Natural killer cell (primary cell): ENCODE data around the gene IER5L. TPM values are rescaled to one million over a fixed set of nuclear protein-coding genes. Genes with fewer than 3 reads are reported as not detected.

Source experiments
- ATAC-seq, 3 donors: fragments of 150-1000 bp in 2 of 3; fragments of 200-7000 bp in 1 of 3; cut with Tn5 transposase; 1 replicate in 1 of 3; 2 replicates in 2 of 3; pipeline ENCODE4 v1.10.0; 2021; ENCODE audit warnings: mild to moderate bottlenecking in 2 of 3, moderate library complexity in 2 of 3
- DNase-seq, 2 donors: peaks; one replicate each; pipeline versions ENCODE4 v3.0.0 to v3.0.0-alpha.2; 2013 to 2021; ENCODE audit warnings: mixed read lengths in 1 of 2
- H3K27ac ChIP-seq: one replicate; pipeline ENCODE4 v1.5.1; 2013; ENCODE audit warnings: mild to moderate bottlenecking, low read length
- H3K27me3 ChIP-seq: one replicate; pipeline ENCODE4 v1.6.1; 2013; ENCODE audit warnings: low read length; ENCODE audit not compliant: control insufficient read depth, insufficient read depth
- H3K36me3 ChIP-seq: one replicate; pipeline ENCODE4 v1.6.1; 2013; ENCODE audit warnings: low read length; ENCODE audit not compliant: control insufficient read depth, insufficient read depth
- H3K4me1 ChIP-seq: one replicate; pipeline ENCODE4 v1.6.1; 2013; ENCODE audit warnings: low read length; ENCODE audit not compliant: control insufficient read depth, insufficient read depth
- H3K4me3 ChIP-seq: one replicate; pipeline ENCODE4 v1.5.1; 2013; ENCODE audit warnings: low read length
- H3K9me3 ChIP-seq: one replicate; pipeline ENCODE4 v1.6.1; 2013; ENCODE audit warnings: low read length; ENCODE audit not compliant: control insufficient read depth, insufficient read depth
- H3K27ac Mint-ChIP-seq, 2 donors: one replicate each; pipeline ENCODE4 v1.8.0; 2022; ENCODE audit warnings: mild to moderate bottlenecking in 2 of 2, mixed read lengths in 2 of 2, moderate library complexity in 1 of 2
- H3K27me3 Mint-ChIP-seq, 2 donors: one replicate each; pipeline ENCODE4 v1.8.0; 2022; ENCODE audit warnings: low read depth in 2 of 2, mixed read lengths in 2 of 2
- H3K36me3 Mint-ChIP-seq: one replicate; pipeline ENCODE4 v1.8.0; 2022; ENCODE audit warnings: mixed read lengths
- H3K4me1 Mint-ChIP-seq, 2 donors: one replicate each; pipeline ENCODE4 v1.8.0; 2022; ENCODE audit warnings: mixed read lengths in 2 of 2
- H3K4me3 Mint-ChIP-seq: one replicate; pipeline ENCODE4 v1.8.0; 2022; ENCODE audit warnings: mild to moderate bottlenecking, moderate library complexity, mixed read lengths
- H3K9me3 Mint-ChIP-seq, 2 donors: one replicate each; pipeline ENCODE4 v1.8.0; 2022; ENCODE audit warnings: mixed read lengths in 2 of 2
- WGBS: methylation state at CpG from one replicate; pipeline ENCODE4 v1.1.7; 2013; ENCODE audit warnings: missing lambda C conversion rate; ENCODE audit not compliant: insufficient coverage; 5-methylcytosine and 5-hydroxymethylcytosine counted together
- intact Hi-C: fragments of 100-400 bp; cut with micrococcal nuclease; formaldehyde crosslinking; loops from one replicate; pipeline ENCODE4 v1.14.2; 2022
- total RNA-seq, 4 donors: library from RNA; stranded (reverse); fragments of 120-200 nt in 1 of 4; gene quantifications; one replicate each; pipeline versions ENCODE4 v1.2.3 to v1.2.4, GENCODE V29; 2013 to 2022
- TF ChIP-seq, protein P1 (sequence below): fragments of 200-600 bp; IDR thresholded peaks from one replicate; pipeline ENCODE4 v1.8.0; 2022; ENCODE audit warnings: antibody characterized with exemption

Gene IER5L
- total RNA-seq, 3 donors from 2014 or later (not counting 1 experiment from before 2014, with no cell fraction given): 1.4 to 3.9 (median 2.8) TPM

DNA sequence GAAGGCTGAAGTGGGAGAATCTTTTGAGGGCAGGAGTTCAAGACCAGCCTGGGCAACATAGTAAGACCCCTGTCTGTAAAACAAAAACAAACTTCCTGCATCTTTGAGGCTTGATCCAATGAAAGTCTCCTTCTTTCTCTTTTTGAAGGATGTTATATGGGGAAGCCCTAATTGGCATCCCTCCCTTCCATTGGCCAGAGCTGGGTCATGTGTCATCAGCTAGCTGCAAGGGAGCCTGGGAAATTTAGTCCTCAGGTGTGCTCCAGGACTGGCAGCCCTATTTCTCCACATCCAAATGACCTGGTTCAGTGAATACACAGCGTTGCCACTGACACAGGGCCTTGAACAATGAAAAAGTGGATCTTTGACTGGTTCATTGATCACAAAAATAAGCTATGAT lies 9.0 kb upstream of the IER5L start:
- H3K36me3 Mint-ChIP-seq: no peaks in the 10 kb centered on the region
- TF ChIP-seq, protein P1, sequence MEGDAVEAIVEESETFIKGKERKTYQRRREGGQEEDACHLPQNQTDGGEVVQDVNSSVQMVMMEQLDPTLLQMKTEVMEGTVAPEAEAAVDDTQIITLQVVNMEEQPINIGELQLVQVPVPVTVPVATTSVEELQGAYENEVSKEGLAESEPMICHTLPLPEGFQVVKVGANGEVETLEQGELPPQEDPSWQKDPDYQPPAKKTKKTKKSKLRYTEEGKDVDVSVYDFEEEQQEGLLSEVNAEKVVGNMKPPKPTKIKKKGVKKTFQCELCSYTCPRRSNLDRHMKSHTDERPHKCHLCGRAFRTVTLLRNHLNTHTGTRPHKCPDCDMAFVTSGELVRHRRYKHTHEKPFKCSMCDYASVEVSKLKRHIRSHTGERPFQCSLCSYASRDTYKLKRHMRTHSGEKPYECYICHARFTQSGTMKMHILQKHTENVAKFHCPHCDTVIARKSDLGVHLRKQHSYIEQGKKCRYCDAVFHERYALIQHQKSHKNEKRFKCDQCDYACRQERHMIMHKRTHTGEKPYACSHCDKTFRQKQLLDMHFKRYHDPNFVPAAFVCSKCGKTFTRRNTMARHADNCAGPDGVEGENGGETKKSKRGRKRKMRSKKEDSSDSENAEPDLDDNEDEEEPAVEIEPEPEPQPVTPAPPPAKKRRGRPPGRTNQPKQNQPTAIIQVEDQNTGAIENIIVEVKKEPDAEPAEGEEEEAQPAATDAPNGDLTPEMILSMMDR: no peak
- DNase-seq (no peak), ATAC-seq (no peak)
- intact Hi-C loops: no loop called here
- no peak overlapping the region for H3K27ac ChIP-seq
- no peak overlapping the region for H3K27ac Mint-ChIP-seq
- H3K27me3 Mint-ChIP-seq: no peaks in the 10 kb centered on the region
- no peak overlapping the region for H3K4me3 Mint-ChIP-seq
- no peaks in the 10 kb centered on the region for H3K36me3 ChIP-seq
- 71% methylated on average over 1 of the region's 1 CpG for WGBS
- H3K4me1 Mint-ChIP-seq: no peaks in the 10 kb centered on the region
- no peak overlapping the region for H3K4me3 ChIP-seq
- peaks cover 4% of the 10 kb centered on the region for H3K9me3 ChIP-seq
- no peaks in the 10 kb centered on the region for H3K9me3 Mint-ChIP-seq
- H3K4me1 ChIP-seq: no peaks in the 10 kb centered on the region
- H3K27me3 ChIP-seq: no peaks in the 10 kb centered on the region

DNA sequence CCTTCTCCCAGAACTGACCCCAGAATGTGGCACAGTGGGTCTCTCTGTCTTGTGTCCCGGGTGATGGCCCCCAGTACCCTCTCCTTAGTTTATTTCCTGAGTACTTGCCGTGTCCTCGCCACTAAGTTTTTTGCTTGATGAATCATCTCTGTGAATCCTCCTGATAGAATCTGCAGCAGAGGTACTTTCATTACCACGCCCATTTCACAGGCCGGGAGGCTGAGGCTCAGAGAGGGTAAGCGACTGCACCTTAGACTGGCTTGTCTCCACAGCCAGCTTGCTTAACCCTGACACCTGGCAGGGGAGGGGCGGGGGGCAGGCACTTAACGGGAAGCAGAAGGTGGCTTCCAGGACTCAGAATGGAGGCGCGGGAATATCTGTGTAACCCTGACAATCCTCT lies 7.9 kb upstream of the IER5L start:
- H3K27ac Mint-ChIP-seq: no peak overlapping the region
- no peaks in the 10 kb centered on the region for H3K27me3 Mint-ChIP-seq
- no peaks in the 10 kb centered on the region for H3K9me3 Mint-ChIP-seq
- no peak overlapping the region for H3K4me3 ChIP-seq
- H3K36me3 ChIP-seq: no peaks in the 10 kb centered on the region
- ATAC-seq (no peak), DNase-seq (no peak)
- TF ChIP-seq, protein P1: no peak
- H3K36me3 Mint-ChIP-seq: no peaks in the 10 kb centered on the region
- H3K27ac ChIP-seq: no peak overlapping the region
- no peaks in the 10 kb centered on the region for H3K4me1 ChIP-seq
- H3K9me3 ChIP-seq: peaks cover 3% of the 10 kb centered on the region
- H3K27me3 ChIP-seq: no peaks in the 10 kb centered on the region
- no peak overlapping the region for H3K4me3 Mint-ChIP-seq
- H3K4me1 Mint-ChIP-seq: no peaks in the 10 kb centered on the region
- 81% methylated on average over 10 of the region's 10 CpGs for whole genome bisulfite sequencing
- intact Hi-C loops: no loop called here

DNA sequence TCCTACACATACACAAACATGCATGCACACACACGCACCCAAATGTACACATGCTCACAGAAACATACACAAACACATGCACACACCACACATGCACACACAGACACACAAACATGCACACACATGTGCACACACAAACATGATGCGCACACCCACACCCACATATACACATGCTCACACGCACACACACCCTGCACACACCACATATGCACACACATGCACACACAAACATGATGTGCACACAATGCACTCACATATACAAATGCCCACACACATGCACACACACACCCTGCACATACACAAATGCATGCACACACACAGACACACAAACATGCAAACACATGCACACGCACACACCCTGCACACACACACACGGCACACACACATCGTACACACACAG lies 7.3 kb upstream of the IER5L start:
- H3K9me3 Mint-ChIP-seq: no peaks in the 10 kb centered on the region
- peak in 1 of 3 donors; percentile 31 for ATAC-seq

More for the DNA sequence above, 7.3 kb upstream of the IER5L start:
- H3K4me3 Mint-ChIP-seq: no peak overlapping the region
- Histone ChIP-seq H3K4me3 (no peak overlapping the region), H3K4me1 (no peaks in the 10 kb centered on the region), H3K9me3 (peaks cover 3% of the 10 kb centered on the region), H3K27ac (no peak overlapping the region), H3K27me3 (no peaks in the 10 kb centered on the region), H3K36me3 (no peaks in the 10 kb centered on the region)
- WGBS: 93% methylated on average over 6 of the region's 6 CpGs
- TF ChIP-seq, protein P1: no peak
- H3K36me3 Mint-ChIP-seq: no peaks in the 10 kb centered on the region
- H3K27me3 Mint-ChIP-seq: no peaks in the 10 kb centered on the region
- no peaks in the 10 kb centered on the region for H3K4me1 Mint-ChIP-seq
- intact Hi-C loops: no loop called here
- no peak overlapping the region for H3K27ac Mint-ChIP-seq
- DNase-seq: no peak
